Endothelial cell of umbilical vein (primary cell): ENCODE results near the gene PRSS36. TPM values are rescaled to one million over a fixed set of nuclear protein-coding genes. Genes with fewer than 3 reads are reported as not detected.

Experiments used
- BruUV-seq: library from RNA; stranded (reverse); fragments of 400-500 nt; replicated peaks from 2 replicates; lab custom pipeline; 2021; lab: Mats Ljungman, UMichigan
- CTCF ChIA-PET: fragments of 300-600, 350-600 bp; sonication (Branson Sonifier 250); formaldehyde crosslinking; loops from one replicate; lab custom pipeline; 2021; ENCODE audit warnings: antibody characterized with exemption, inconsistent platforms; lab: Charles Lee
- POLR2A ChIA-PET: fragments of 300-600, 350-600 bp; sonication (Branson Sonifier 250); formaldehyde crosslinking; loops from one replicate; lab custom pipeline; 2021; ENCODE audit warnings: antibody characterized with exemption, inconsistent platforms; lab: Charles Lee
- DNase-seq: peaks from one replicate; pipeline ENCODE4 v3.0.0-alpha.2; 2011; ENCODE audit warnings: low read depth, low spot score
- FAIRE-seq: peaks from 2 replicates; lab custom pipeline; 2011; peaks lifted over from hg19 to GRCh38; lab: Jason Lieb, UNC
- H2AFZ ChIP-seq: 2 replicates; pipeline ENCODE4 v1.6.0; 2012; ENCODE audit warnings: low read depth, low read length, control low read depth, inconsistent platforms
- H3K27ac ChIP-seq: 2 replicates; pipeline ENCODE4 v1.5.1; 2011; ENCODE audit warnings: low read depth, mild to moderate bottlenecking, control low read depth, low read length, moderate library complexity; ENCODE audit not compliant: insufficient read depth
- H3K27me3 ChIP-seq, 2 experiments: 2 replicates each; pipeline versions ENCODE4 v1.6.0 to v1.6.1; 2011; ENCODE audit warnings: low read length in 2 of 2, mixed read lengths in 1 of 2; ENCODE audit not compliant: control insufficient read depth in 2 of 2, insufficient read depth in 2 of 2
- H3K36me3 ChIP-seq, 2 experiments: 2 replicates in 1 of 2; 3 replicates in 1 of 2; pipeline ENCODE4 v1.5.1; 2011; ENCODE audit warnings: low read length in 2 of 2, mild to moderate bottlenecking in 1 of 2, moderate library complexity in 1 of 2; ENCODE audit not compliant: control insufficient read depth in 2 of 2, insufficient read depth in 2 of 2; ENCODE audit errors: extremely low read depth in 1 of 2
- H3K4me1 ChIP-seq: 3 replicates; pipeline ENCODE4 v1.5.1; 2011; ENCODE audit warnings: mild to moderate bottlenecking, low read length; ENCODE audit not compliant: control insufficient read depth, insufficient read depth; ENCODE audit errors: extremely low read depth
- H3K4me2 ChIP-seq: 2 replicates; pipeline ENCODE4 v1.6.1; 2011; ENCODE audit warnings: low read length, control low read depth, mixed read lengths; ENCODE audit not compliant: insufficient read depth
- H3K4me3 ChIP-seq, 3 experiments: fragments of 200-600 bp in 1 of 3; sonication (generic), shearing (Covaris generic) in 1 of 3; replicated peaks in 1 of 3; 2 replicates each; pipeline ENCODE4 v1.5.1; 2011 to 2016; ENCODE audit warnings: control low read depth in 3 of 3, low read length in 3 of 3, mild to moderate bottlenecking in 2 of 3, inconsistent platforms in 1 of 3, low read depth in 1 of 3, moderate library complexity in 1 of 3; ENCODE audit not compliant: insufficient read depth in 1 of 3
- H3K79me2 ChIP-seq: 2 replicates; pipeline ENCODE4 v1.6.0; 2012; ENCODE audit warnings: low read length, inconsistent platforms; ENCODE audit not compliant: control insufficient read depth, insufficient read depth
- H3K9ac ChIP-seq: replicated peaks from 2 replicates; pipeline ENCODE3; 2011; ENCODE audit warnings: low read length, control low read depth; ENCODE audit not compliant: insufficient read depth; ENCODE audit errors: extremely low read depth
- H3K9me1 ChIP-seq: replicated peaks from 3 replicates; pipeline ENCODE4 v1.6.0; 2011; ENCODE audit warnings: mild to moderate bottlenecking, low read length; ENCODE audit not compliant: control insufficient read depth, insufficient read depth; ENCODE audit errors: extremely low read depth
- H3K9me3 ChIP-seq: replicated peaks from 2 replicates; pipeline ENCODE4 v1.5.1; 2012; ENCODE audit warnings: low read length, inconsistent platforms; ENCODE audit not compliant: control insufficient read depth, insufficient read depth
- H4K20me1 ChIP-seq: replicated peaks from 2 replicates; pipeline ENCODE3; 2011; ENCODE audit warnings: mild to moderate bottlenecking, low read length; ENCODE audit not compliant: control insufficient read depth, insufficient read depth; ENCODE audit errors: extremely low read depth
- EZH2 ChIP-seq: IDR thresholded peaks from 2 replicates; pipeline ENCODE4 v1.6.1; 2012; ENCODE audit warnings: borderline replicate concordance, low read depth, mild to moderate bottlenecking, moderate library complexity, low read length, inconsistent platforms; ENCODE audit not compliant: severe bottlenecking
- FOS ChIP-seq: IDR thresholded peaks from 2 replicates; pipeline ENCODE4 v1.6.1; 2011; ENCODE audit warnings: mild to moderate bottlenecking, low read length, moderate library complexity, borderline replicate concordance; ENCODE audit not compliant: insufficient read depth
- GATA2 ChIP-seq: IDR thresholded peaks from 2 replicates; pipeline ENCODE4 v1.7.0; 2011; ENCODE audit warnings: low read depth, mild to moderate bottlenecking, moderate library complexity, mixed read lengths, low read length; ENCODE audit not compliant: insufficient read length, insufficient read depth
- JUN ChIP-seq: IDR thresholded peaks from 2 replicates; pipeline ENCODE4 v1.6.1; 2011; ENCODE audit warnings: borderline replicate concordance, low read depth; ENCODE audit not compliant: insufficient read length, insufficient read depth
- MYC ChIP-seq: IDR thresholded peaks from one replicate; pipeline ENCODE4 v1.6.1; 2011; ENCODE audit warnings: mild to moderate bottlenecking, low read depth, low read length
- POLR2A ChIP-seq: IDR thresholded peaks from 2 replicates; pipeline ENCODE4 v1.6.1; 2012; ENCODE audit warnings: low read depth, mild to moderate bottlenecking, control low read depth, low read length
- POLR2AphosphoS5 ChIP-seq: IDR thresholded peaks from 2 replicates; pipeline ENCODE4 v1.6.1; 2012; ENCODE audit warnings: low read depth, mild to moderate bottlenecking, control low read depth, low read length, moderate library complexity; ENCODE audit not compliant: insufficient read depth
- dilution Hi-C: fragments of 300-500 bp; cut with MboI; formaldehyde crosslinking; loops from one replicate; pipeline ENCODE4 v1.15.0; 2019; ENCODE audit warnings: low sequenced_read_pairs; ENCODE audit not compliant: extremely low pct_ligation_motif_present
- intact Hi-C: fragments of 100-400 bp; cut with micrococcal nuclease; formaldehyde crosslinking; loops from one replicate; pipeline ENCODE4 v1.10.0; 2022
- polyA plus RNA-seq, 4 experiments: library from polyadenylated mRNA; depleted of rRNA in 3 of 4; stranded (reverse) in 3 of 4; unstranded in 1 of 4; fragments of >200 nt; gene quantifications; 2 replicates each; pipeline versions ENCODE4 v1.2.1 to v1.2.3, GENCODE V29; 2011 to 2012; ENCODE audit warnings: missing spikeins in 1 of 4
- total RNA-seq: library from RNA; stranded (reverse); gene quantifications from 2 replicates; pipeline ENCODE4 v1.2.3, GENCODE V29; 2021
- TF ChIP-seq, protein P1 (sequence below): IDR thresholded peaks from 2 replicates; pipeline ENCODE4 v1.6.1; 2011; ENCODE audit not compliant: insufficient read depth, insufficient read length
- TF ChIP-seq, protein P2 (sequence below), 2 donors: IDR thresholded peaks; 1 replicate in 1 of 2; 2 replicates in 1 of 2; pipeline ENCODE4 v1.5.1; 2011; ENCODE audit warnings: low read length in 2 of 2, mild to moderate bottlenecking in 2 of 2, moderate library complexity in 2 of 2, control low read depth in 1 of 2, inconsistent platforms in 1 of 2, low read depth in 1 of 2; ENCODE audit not compliant: insufficient read depth in 1 of 2; ENCODE audit errors: extremely low read depth in 1 of 2

Gene PRSS36
- total and polyA plus RNA-seq, 2 donors (not counting 3 experiments of a cell fraction or from before 2014, with no cell fraction given), result 0.57 TPM; not detected in 1

DNA sequence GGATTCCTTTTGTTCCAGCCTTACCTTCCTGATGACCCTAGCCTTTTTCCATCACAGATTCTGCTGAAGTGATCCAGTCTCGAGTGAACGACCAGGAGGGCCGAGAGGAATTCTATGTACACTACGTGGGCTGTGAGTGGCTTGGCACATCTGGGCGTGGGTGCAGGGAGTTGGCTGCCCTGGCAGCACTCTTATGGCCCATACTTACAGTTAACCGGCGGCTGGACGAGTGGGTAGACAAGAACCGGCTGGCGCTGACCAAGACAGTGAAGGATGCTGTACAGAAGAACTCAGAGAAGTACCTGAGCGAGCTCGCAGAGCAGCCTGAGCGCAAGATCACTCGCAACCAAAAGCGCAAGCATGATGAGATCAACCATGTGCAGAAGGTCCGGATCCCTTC is 29.7 kb downstream of the PRSS36 start:
- CTCF ChIA-PET, result no interaction called here
- BruUV-seq, result no TSS peak
- no peak overlapping the region for H2AFZ ChIP-seq

More for the DNA sequence above, 29.7 kb downstream of the PRSS36 start:
- POLR2A ChIA-PET, result no interaction called here
- Histone ChIP-seq H3K79me2 (peaks cover 14% of the 10 kb centered on the region), H3K9ac (no peak overlapping the region), H3K9me1 (no peaks in the 10 kb centered on the region), H3K4me3 (no peak overlapping the region), H4K20me1 (no peaks in the 10 kb centered on the region), H3K9me3 (no peaks in the 10 kb centered on the region), H3K4me1 (peaks cover 7% of the 10 kb centered on the region), H3K4me2 (no peak overlapping the region), H3K27me3 (no peaks in the 10 kb centered on the region), H3K36me3 (peaks cover 3 to 13% of the 10 kb centered on the region in 2 experiments), H3K27ac (no peak overlapping the region)
- dilution Hi-C loops (no loop called here), intact Hi-C loops (no loop called here)
- TF ChIP-seq MYC (no peak), POLR2A (no peak), POLR2AphosphoS5 (no peak), EZH2 (no peak), GATA2 (no peak), FOS (no peak), JUN (no peak)
- TF ChIP-seq, protein P1, sequence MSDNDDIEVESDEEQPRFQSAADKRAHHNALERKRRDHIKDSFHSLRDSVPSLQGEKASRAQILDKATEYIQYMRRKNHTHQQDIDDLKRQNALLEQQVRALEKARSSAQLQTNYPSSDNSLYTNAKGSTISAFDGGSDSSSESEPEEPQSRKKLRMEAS, result no peak
- TF ChIP-seq, protein P2, sequence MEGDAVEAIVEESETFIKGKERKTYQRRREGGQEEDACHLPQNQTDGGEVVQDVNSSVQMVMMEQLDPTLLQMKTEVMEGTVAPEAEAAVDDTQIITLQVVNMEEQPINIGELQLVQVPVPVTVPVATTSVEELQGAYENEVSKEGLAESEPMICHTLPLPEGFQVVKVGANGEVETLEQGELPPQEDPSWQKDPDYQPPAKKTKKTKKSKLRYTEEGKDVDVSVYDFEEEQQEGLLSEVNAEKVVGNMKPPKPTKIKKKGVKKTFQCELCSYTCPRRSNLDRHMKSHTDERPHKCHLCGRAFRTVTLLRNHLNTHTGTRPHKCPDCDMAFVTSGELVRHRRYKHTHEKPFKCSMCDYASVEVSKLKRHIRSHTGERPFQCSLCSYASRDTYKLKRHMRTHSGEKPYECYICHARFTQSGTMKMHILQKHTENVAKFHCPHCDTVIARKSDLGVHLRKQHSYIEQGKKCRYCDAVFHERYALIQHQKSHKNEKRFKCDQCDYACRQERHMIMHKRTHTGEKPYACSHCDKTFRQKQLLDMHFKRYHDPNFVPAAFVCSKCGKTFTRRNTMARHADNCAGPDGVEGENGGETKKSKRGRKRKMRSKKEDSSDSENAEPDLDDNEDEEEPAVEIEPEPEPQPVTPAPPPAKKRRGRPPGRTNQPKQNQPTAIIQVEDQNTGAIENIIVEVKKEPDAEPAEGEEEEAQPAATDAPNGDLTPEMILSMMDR (IDR thresholded peaks at IDR 0.05; ENCODE audit: extremely low read depth in 1 of 2, insufficient read depth in 1 of 2, low read depth in 1 of 2, low read length in 2 of 2), result no peak
- DNase-seq, result no peak
- no peak for FAIRE-seq
